Retinal pigment epithelial cell (primary cell): ENCODE results near the gene ENHO.

Source experiments
- DNase-seq: peaks from one replicate; pipeline ENCODE4 v3.0.0-alpha.2; 2010; ENCODE audit warnings: low read depth
- H3K4me3 ChIP-seq: 2 replicates; pipeline ENCODE4 v1.5.1; 2011; ENCODE audit warnings: mild to moderate bottlenecking, low read length, control low read depth, moderate library complexity
- TF ChIP-seq, protein P1 (sequence below): conservative IDR thresholded peaks from 2 replicates; pipeline ENCODE4 v1.5.1; 2011; ENCODE audit warnings: low read depth, low read length, control low read depth, inconsistent platforms

Gene ENHO

DNA sequence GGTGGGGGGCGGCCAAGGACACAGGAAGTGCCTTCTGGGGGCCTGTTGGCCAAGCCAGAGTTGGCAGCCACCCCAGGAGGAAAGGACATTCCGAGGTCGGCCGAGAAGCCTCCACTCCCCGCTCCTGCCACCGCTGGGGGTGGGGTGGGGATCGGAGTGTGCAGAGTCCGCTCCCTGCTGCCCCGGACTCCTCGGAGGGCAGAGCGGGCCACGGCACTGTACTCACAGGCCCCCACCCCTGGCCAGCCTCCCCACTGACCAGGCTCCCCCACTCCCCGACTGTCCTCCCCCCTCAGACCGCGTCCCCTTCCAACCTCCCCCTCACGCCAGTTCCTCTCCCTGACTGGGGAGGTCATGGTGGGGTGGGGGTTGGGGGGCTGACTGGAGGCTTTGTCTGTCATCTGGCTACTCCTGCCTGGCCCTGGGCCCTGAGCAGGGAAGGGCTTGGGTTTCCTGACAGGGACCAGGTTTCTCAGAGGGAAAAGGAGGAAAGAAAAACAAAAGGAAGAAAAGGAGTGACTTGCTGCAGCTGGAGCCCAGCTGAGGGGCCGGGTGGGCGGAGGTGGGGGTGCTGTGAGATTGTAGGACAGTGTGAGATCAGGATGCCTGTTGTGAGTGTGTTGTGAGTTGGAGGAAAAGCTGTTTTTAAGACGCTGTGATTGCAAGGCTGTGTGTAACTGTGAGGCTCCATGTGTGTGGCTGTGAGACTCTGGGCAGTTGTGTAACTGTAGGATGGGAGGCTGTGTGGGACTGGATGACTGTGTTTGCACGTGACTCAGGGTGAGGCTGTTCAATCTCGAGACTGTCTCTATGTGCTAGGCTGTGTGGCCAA is 37.0 kb upstream of the ENHO start:
- no peak overlapping the region for H3K4me3 ChIP-seq
- peak; percentile 20 for DNase-seq
- TF ChIP-seq, protein P1, sequence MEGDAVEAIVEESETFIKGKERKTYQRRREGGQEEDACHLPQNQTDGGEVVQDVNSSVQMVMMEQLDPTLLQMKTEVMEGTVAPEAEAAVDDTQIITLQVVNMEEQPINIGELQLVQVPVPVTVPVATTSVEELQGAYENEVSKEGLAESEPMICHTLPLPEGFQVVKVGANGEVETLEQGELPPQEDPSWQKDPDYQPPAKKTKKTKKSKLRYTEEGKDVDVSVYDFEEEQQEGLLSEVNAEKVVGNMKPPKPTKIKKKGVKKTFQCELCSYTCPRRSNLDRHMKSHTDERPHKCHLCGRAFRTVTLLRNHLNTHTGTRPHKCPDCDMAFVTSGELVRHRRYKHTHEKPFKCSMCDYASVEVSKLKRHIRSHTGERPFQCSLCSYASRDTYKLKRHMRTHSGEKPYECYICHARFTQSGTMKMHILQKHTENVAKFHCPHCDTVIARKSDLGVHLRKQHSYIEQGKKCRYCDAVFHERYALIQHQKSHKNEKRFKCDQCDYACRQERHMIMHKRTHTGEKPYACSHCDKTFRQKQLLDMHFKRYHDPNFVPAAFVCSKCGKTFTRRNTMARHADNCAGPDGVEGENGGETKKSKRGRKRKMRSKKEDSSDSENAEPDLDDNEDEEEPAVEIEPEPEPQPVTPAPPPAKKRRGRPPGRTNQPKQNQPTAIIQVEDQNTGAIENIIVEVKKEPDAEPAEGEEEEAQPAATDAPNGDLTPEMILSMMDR: no peak

DNA sequence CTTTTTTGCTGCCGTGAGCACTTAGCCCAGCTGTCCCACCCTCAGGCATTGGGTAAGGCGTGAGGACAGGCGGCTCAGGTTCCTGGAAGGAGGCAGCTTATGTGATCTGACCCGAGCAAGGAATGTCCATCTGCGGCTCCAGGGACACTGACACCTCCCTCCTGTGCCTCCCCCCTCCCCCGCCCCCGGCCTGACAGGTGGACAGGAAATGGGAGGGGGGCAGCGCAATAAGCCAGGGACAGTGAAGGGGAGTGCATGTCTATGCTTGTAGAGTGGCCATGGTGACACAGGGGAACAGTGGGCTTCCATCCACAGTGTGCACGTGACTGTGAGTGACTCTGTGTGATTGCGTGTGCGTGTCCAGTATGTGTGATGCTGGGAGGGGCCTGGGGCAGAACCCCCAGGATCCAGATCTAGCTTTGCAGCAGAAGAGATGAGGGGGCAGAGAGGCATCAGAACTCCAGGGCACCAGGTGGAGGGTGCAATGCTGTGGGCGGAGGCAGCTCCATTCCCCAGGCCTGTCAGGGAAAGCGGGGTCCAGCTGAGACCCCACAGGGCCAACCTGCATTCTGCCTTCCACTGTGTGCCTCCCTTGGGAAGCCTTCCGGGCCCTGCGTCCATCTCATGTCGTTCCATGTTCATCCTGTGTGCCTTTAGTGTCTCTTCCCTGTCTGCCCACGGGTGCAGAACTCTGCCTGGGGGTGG is 36.3 kb upstream of the ENHO start:
- no peak for DNase-seq
- H3K4me3 ChIP-seq: no peak overlapping the region
- TF ChIP-seq, protein P1: no peak

- H3K4me3 ChIP-seq: no peak overlapping the region
- DNase-seq: no peak
- TF ChIP-seq, protein P1: no peak
These were observed 35.6 kb upstream of the ENHO start for GRCh38 chr9:34558364-34558763.

DNA sequence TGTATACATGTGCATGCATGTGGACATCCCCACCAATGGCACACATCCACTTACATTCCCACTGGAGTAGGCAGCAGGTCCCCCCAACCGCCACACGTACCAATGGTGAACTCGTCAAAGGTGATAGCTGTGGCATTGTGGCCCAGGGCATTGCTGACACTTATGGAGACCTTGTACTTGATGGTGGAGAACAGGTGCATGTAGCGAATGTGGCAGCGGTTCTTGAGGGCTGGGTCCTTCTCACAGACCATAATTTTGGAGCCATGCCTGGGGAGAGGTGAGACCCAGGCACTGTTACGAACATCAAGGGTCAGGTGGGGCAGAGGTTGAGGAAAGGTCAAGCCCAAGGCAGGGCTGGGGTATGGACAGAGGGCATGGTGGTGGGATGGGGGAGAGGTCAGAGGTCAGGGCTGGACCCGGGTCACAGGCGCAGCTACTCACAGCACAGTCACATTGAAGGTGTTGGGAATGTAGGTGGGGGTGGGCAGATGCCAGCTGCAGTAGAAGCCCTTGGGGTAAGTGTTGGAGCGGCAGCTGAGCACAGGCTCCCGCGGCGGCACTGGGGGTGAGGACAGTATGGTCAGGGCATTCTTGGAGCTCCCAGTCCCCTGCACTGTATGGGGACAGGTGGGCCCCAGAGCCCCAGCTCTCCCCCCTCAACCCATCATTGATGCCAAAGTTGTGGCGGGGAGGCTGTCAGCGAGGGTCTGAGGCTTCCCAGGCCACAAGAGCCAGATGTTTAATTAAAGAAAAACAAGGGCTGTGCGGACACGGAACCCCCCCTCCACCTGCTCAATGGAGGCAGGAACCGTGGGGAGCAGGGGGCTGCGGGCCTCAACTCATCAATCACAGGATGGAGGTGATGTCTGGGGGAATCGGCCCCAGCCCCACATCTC is 34.9 kb upstream of the ENHO start:
- TF ChIP-seq, protein P1: no peak
- H3K4me3 ChIP-seq: no peak overlapping the region
- DNase-seq: no peak

DNA sequence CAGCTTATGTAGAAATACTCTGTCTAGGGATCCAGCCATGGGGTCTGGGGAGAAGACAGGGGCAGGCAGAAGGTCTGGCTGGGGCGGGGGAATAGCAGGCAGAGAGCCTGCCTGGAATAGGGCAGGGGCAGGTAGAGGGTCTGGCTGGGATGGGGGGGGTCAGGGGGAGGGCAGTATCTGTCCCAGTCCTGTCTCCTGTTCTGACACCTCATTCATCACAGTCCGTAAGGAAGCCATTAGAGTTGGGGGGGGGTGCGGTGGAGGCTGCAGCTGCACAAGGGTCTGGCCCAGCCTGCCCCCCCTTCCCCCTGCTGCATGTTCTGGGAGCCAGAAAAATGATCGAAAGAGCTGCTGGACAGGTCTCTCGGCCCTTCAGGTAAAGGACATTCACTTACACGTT is 34.2 kb upstream of the ENHO start:
- TF ChIP-seq, protein P1: no peak
- DNase-seq: no peak
- H3K4me3 ChIP-seq: no peak overlapping the region

DNA sequence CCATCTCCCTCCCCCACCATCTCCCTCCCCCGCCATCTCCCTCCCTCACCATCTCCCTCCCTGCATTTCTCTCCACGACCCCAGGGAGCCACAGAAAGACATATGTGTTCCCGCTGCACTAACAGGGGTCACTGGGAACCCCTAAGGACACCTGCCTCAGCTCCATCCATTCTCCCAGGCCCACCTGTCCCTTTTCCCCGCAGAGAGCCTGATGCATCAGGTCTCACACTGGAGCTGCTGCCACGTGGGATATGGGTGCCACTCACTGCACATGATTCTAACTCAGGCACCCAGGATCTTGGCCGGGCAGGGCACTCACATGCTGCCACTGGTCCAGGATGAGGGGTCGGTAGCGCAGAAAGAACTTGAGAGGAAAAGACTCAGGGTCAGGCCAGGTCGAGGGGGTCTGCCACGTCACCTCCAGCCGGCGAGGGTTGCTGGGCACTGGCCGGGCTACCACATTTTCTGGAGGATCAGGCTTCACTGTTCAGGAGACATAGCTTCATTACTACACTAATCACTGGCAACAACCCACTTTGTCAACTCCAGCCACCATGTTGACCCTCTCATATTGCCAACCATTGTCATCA is 33.2 kb upstream of the ENHO start:
- no peak for DNase-seq
- TF ChIP-seq, protein P1: no peak
- H3K4me3 ChIP-seq: no peak overlapping the region
